Body of pancreas (tissue), 4 donors: ENCODE data around the gene ASCC3. TPM values are rescaled to one million over a fixed set of nuclear protein-coding genes. Genes with fewer than 3 reads are reported as not detected.

ENCODE experiments used
- ATAC-seq: fragments of 150-250 bp; one replicate; pipeline ENCODE4 v1.9.1; 2016
- DNase-seq, 4 donors: peaks; one replicate each; pipeline ENCODE4 v3.0.0-alpha.2; 2019
- H3K27ac ChIP-seq, 4 donors: fragments of 200-600 bp; sonication (generic); 1 replicate in 3 of 4; 2 replicates in 1 of 4; pipeline versions ENCODE4 v1.5.1 to v1.6.1; 2016 to 2019; ENCODE audit warnings: mild to moderate bottlenecking in 1 of 4, mixed read lengths in 1 of 4, moderate library complexity in 1 of 4
- H3K27me3 ChIP-seq, 2 donors: fragments of 200-600 bp; sonication (generic); one replicate each; pipeline ENCODE4 v1.6.0; 2016; ENCODE audit warnings: mild to moderate bottlenecking in 1 of 2
- H3K36me3 ChIP-seq, 2 donors: fragments of 200-600 bp; sonication (generic); replicated peaks in 1 of 2; 2 replicates each; pipeline ENCODE4 v1.5.1; 2016; ENCODE audit warnings: low read depth in 2 of 2; ENCODE audit not compliant: insufficient read depth in 1 of 2
- H3K4me1 ChIP-seq: fragments of 200-600 bp; sonication (generic); one replicate; pipeline ENCODE4 v1.6.0; 2016
- H3K4me3 ChIP-seq, 2 donors: fragments of 200-600 bp; sonication (generic); 1 replicate in 1 of 2; 2 replicates in 1 of 2; pipeline ENCODE4 v1.5.1; 2016 to 2019
- H3K9me3 ChIP-seq, 3 donors: fragments of 200-600 bp; sonication (generic); 1 replicate in 2 of 3; 2 replicates in 1 of 3; pipeline ENCODE4 v1.5.1; 2016
- CTCF ChIP-seq, 7 experiments: fragments of 450-650 bp in 4 of 7; fragments of 200-600 bp in 3 of 7; sonication (generic) in 3 of 7; IDR thresholded peaks; one replicate each; pipeline ENCODE4 v1.5.1; 2016 to 2019; ENCODE audit warnings: antibody characterized with exemption in 7 of 7
- POLR2A ChIP-seq, 3 donors: fragments of 450-650 bp; IDR thresholded peaks; one replicate each; pipeline ENCODE4 v1.6.1; 2016; ENCODE audit warnings: antibody characterized with exemption in 3 of 3, mild to moderate bottlenecking in 2 of 3
- WGBS, 2 donors: methylation state at CpG; one replicate each; pipeline ENCODE4 v1.1.5; 2017; 5-methylcytosine and 5-hydroxymethylcytosine counted together
- intact Hi-C: fragments of 100-400 bp; cut with DNase I; formaldehyde crosslinking; loops from one replicate; pipeline ENCODE4 v1.15.1; 2023
- total RNA-seq, 2 donors: library from RNA; depleted of rRNA; stranded (reverse); fragments of >200 nt; gene quantifications; one replicate each; pipeline ENCODE4 v1.1.0, GENCODE V29; 2016

ASCC3 gene
- total RNA-seq, 2 donors from 2014 or later, result 16.8 to 26.5 TPM

GRCh38 chr6:100920028-100920605 is 39.0 kb upstream of the ASCC3 start:
- no peak overlapping the region for H3K4me3 ChIP-seq
- no peaks in the 10 kb centered on the region for H3K36me3 ChIP-seq
- WGBS, 2 donors, result 69 to 74% methylated on average over 2 of the region's 2 CpGs
- DNase-seq (no peak), ATAC-seq (no peak)
- intact Hi-C loops, result no loop called here
- TF ChIP-seq POLR2A (IDR thresholded peaks at IDR 0.05), result no peak
- TF ChIP-seq CTCF (IDR thresholded peaks at IDR 0.05), result no peak
- H3K9me3 ChIP-seq, result no peaks in the 10 kb centered on the region
- no peak overlapping the region for H3K27ac ChIP-seq
- no peaks in the 10 kb centered on the region for H3K4me1 ChIP-seq
- no peaks in the 10 kb centered on the region for H3K27me3 ChIP-seq

GRCh38 chr6:100918152-100918551 is 37.0 kb upstream of the ASCC3 start:
- no peaks in the 10 kb centered on the region for H3K27me3 ChIP-seq
- no peak overlapping the region for H3K4me3 ChIP-seq
- intact Hi-C loops, result no loop called here
- no peak overlapping the region for H3K27ac ChIP-seq
- H3K9me3 ChIP-seq, result peaks cover 0 to 9% (median 0%) of the 10 kb centered on the region in 3 donors
- DNase-seq, result no peak
- H3K36me3 ChIP-seq, result no peaks in the 10 kb centered on the region
- no peak for TF ChIP-seq POLR2A (IDR thresholded peaks at IDR 0.05)
- no peak for TF ChIP-seq CTCF (IDR thresholded peaks at IDR 0.05)
- H3K4me1 ChIP-seq, result no peaks in the 10 kb centered on the region
- no peak for ATAC-seq

GRCh38 chr6:100915876-100916275 is 34.7 kb upstream of the ASCC3 start:
- DNase-seq, result no peak
- no peak for ATAC-seq
- Histone ChIP-seq H3K27me3 (no peaks in the 10 kb centered on the region), H3K9me3 (peaks cover 0 to 10% (median 0%) of the 10 kb centered on the region in 3 donors), H3K27ac (no peak overlapping the region), H3K36me3 (no peaks in the 10 kb centered on the region), H3K4me3 (no peak overlapping the region), H3K4me1 (no peaks in the 10 kb centered on the region)
- TF ChIP-seq CTCF (IDR thresholded peaks at IDR 0.05) (no peak), POLR2A (IDR thresholded peaks at IDR 0.05) (no peak)
- intact Hi-C loops, result no loop called here
- 68 to 76% methylated on average over 3 of the region's 3 CpGs for WGBS, 2 donors

- ATAC-seq (no peak), DNase-seq (peak in 2 of 4 donors; percentile 6 to 10)
- no peaks in the 10 kb centered on the region for H3K4me1 ChIP-seq
- no peak overlapping the region for H3K27ac ChIP-seq
- H3K36me3 ChIP-seq, result no peaks in the 10 kb centered on the region
- TF ChIP-seq CTCF (IDR thresholded peaks at IDR 0.05) (no peak), POLR2A (IDR thresholded peaks at IDR 0.05) (no peak)
- H3K4me3 ChIP-seq, result no peak overlapping the region
- WGBS, 2 donors, result 56 to 69% methylated on average over 22 to 24 of the region's 24 CpGs
- H3K27me3 ChIP-seq, result no peaks in the 10 kb centered on the region
- peaks cover 0 to 10% (median 0%) of the 10 kb centered on the region in 3 donors for H3K9me3 ChIP-seq
- intact Hi-C loops, result no loop called here
Measured at GRCh38 chr6:100913400-100914276, 32.5 kb upstream of the ASCC3 start.
